GM12875 (cell line): Measurements from ENCODE around the gene ENSA.
"Not testable (repeated sequence)": the region's sequence is repeated elsewhere in the genome, so short reads cannot be mapped to it uniquely, and the experiment has no call there.

ENCODE experiments used
- H3K4me3 ChIP-seq: one replicate; pipeline ENCODE4 v1.5.1; 2011; ENCODE audit warnings: low read depth, low read length, control low read depth
- TF ChIP-seq, protein P1 (sequence below): IDR thresholded peaks from 2 replicates; pipeline ENCODE4 v1.5.1; 2011; ENCODE audit warnings: low read depth, mild to moderate bottlenecking, control low read depth, inconsistent platforms, low read length, moderate library complexity, borderline replicate concordance; ENCODE audit not compliant: insufficient read depth

The ENSA gene

DNA sequence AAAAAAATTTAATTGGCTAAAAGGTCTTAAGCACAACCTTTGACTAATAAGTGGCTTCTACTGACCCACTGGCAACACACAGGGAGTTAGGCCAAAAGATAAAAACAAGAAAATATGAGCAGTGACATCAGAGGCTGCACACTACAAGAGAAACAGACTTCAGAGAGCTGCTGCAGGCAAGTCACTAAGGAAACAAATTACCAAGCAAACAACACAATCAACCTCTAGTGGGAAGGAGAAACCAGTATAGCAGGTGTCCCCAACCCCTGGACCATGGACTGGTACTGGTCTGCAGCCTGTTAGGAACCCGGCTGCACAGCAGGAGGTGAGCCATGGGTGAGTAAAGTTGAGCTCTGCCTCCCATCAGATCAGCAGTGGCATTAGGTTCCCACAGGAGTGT is 20.8 kb upstream of the ENSA start:
- TF ChIP-seq, protein P1, sequence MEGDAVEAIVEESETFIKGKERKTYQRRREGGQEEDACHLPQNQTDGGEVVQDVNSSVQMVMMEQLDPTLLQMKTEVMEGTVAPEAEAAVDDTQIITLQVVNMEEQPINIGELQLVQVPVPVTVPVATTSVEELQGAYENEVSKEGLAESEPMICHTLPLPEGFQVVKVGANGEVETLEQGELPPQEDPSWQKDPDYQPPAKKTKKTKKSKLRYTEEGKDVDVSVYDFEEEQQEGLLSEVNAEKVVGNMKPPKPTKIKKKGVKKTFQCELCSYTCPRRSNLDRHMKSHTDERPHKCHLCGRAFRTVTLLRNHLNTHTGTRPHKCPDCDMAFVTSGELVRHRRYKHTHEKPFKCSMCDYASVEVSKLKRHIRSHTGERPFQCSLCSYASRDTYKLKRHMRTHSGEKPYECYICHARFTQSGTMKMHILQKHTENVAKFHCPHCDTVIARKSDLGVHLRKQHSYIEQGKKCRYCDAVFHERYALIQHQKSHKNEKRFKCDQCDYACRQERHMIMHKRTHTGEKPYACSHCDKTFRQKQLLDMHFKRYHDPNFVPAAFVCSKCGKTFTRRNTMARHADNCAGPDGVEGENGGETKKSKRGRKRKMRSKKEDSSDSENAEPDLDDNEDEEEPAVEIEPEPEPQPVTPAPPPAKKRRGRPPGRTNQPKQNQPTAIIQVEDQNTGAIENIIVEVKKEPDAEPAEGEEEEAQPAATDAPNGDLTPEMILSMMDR: no peak
- no peak overlapping the region for H3K4me3 ChIP-seq

DNA sequence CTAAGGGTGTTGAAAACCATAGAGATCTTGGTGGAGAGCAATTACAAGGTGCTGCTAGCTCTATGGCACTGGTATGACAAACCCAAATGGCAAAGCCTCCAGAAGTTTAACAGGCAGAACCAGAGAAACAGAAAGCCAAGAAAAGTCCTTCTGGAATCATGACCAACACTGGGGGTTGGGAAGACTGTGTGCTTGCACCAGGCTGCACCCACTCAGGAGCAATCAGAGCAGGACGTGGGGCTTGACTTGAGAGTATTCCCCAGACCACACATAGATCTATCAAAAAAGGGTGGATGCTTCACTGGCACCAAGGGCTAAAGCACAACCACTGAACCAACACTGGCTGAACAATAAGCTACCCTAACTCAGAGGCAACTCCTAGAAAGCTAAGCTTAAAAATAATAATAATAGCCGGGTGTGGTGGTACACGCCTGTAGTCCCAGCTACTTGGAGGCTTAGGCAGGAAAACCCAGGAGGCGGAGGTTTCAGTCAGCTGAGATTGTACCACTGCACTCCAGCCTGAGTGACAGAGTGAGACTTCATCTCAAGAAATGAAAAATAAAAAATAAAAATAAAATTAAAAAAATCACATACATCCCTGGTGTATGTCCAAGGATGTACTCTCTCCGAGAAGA is 20.1 kb upstream of the ENSA start:
- no peak overlapping the region for H3K4me3 ChIP-seq
- TF ChIP-seq, protein P1: no peak

DNA sequence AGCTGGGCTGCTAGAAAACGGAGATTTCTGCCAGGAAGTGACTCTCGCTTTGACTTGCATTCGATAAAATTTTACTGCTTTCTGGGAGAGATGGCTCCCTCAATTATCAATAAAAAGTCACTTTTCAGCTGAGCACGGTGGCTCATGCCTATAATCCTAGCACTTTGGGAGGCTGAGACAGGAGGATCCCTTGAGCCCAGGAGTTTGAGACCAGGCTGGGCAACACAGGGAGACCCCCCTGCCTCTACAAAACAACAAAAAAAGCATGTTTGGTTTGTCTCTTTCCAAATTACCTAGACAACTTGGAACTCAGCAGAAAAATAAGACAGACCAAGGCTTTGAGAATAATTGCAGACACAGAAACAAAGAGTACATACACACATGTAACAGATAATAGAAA is 12.9 kb upstream of the ENSA start:
- TF ChIP-seq, protein P1: no peak
- no peak overlapping the region for H3K4me3 ChIP-seq

DNA sequence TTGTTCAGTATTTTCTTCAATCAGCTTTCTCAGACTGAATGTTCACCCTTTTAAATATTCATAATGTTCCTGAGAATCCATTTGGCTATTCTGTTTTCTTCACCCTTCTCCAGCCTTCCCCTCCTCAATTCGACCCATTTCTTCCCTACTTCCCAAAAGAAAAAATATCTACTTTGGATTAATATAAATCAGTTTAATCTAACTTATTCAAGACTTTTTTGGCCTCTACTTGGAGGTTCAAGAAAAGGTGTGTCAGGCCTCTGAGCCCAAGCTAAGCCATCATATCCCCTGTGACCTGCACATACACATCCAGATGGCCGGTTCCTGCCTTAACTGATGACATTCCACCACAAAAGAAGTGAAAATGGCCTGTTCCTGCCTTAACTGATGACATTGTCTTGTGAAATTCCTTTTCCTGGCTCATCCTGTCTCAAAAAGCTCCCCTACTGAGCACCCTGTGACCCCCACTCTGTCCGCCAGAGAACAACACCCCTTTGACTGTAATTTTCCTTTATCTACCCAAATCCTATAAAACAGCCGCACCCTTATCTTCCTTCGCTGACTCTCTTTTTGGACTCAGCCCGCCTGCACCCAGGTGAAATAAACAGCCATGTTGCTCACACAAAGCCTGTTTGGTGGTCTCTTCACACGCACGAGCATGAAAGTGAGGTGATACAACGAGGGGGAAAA is 11.9 kb upstream of the ENSA start:
- H3K4me3 ChIP-seq: not testable (repeated sequence)

DNA sequence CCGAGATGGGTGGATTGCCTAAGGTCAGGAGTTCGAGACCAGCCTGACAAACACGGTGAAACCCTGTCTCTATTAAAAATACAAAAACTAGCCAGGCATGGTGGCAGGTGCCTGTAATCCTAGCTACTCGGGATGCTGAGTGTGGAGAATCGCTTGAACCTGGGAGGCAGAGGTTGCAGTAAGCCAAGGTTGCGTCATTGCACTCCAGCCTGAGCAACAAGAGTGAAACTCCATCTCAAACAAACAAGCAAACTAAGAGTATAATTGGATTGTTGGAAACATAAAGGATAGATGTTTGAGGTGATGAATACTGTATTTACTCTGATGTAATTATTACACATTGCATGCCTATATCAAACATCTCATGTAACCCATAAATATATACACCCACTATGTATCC is 9.0 kb upstream of the ENSA start:
- not testable (repeated sequence) for H3K4me3 ChIP-seq

DNA sequence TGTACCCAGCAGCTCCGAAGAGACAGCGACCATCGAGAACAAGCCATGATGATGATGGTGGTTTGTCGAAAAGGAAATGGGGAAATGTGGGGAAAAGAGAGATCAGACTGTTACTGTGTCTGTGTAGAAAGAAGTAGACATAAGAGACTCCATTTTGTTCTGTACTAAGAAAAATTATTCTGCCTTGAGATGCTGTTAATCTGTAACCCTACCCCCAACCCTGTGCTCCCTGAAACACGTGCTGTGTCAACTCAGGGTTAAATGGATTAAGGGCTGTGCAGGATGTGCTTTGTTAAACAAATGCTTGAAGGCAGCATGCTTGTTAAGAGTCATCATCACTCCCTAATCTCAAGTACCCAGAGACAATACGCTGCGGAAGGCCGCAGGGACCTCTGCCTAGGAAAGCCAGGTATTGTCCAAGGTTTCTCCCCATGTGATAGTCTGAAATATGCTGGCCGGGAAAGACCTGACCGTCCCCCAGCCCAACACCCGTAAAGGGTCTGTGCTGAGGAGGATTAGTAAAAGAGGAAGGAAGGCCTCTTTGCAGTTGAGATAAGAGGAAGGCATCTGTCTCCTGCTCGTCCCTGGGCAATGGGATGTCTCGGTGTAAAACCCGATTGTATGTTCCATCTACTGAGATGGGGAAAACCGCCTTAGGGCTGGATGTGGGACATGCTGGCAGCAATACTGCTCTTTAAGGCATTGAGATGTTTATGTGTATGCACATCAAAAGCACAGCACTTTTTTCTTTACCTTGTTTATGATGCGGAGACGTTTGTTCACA is 5.6 kb upstream of the ENSA start:
- not testable (repeated sequence) for H3K4me3 ChIP-seq

DNA sequence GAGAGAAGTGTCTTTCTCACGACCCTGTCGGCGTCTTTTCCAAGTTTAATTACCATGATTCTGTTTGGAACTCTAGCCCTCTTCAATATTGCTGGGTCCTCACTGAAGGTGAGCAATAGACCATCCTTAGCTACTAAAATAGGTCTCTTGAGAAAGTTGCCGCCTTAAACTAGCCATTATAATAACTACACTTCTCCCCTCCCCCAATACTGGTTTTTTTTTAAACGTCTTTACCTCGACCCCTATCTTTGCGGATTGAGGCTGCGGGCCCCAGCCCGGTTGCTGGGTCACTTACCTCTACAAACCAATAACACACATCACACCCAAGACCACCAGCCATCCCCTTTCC is 672 bp downstream of the ENSA start:
- TF ChIP-seq, protein P1: no peak
- H3K4me3 ChIP-seq: peak overlapping the region; percentile 68

DNA sequence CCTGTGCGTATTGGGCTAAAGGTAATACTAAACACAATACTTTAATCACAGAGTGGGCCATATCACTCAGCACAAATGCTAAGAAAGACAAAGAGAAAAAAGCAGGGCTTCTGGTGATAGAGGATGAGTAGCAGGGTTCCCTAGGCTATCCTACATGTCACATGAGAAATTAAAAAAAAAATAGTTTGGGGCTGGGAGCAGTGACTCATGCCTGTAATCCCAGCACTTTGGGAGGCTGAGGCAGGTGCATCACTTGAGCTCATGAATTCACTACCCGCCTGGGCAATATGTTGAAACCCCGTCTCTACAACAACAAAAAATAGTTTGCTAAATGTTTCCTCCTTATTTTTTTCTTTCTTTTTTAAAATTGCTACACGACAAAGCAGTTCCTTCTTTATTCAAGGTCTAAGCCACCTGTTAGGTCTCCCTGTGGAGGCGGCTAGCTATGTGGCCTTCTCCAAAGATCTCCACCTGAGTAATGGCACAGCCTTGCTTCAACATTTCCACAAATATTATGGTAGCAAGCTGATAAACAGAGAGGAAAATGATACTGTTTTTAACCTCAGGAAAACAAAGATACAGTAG is 1.5 kb downstream of the ENSA start:
- TF ChIP-seq, protein P1: no peak
- H3K4me3 ChIP-seq: peak overlapping the region; percentile 68
